HG02884 (cell line): Measurements from ENCODE around the gene TMED5.
"Not testable (repeated sequence)": the region's sequence is repeated elsewhere in the genome, so short reads cannot be mapped to it uniquely, and the experiment has no call there.

Experiments
- ATAC-seq: cut with Tn5 transposase; IDR thresholded peaks from one replicate; pipeline ENCODE4 v1.9.1; 2021; ENCODE audit warnings: mild to moderate bottlenecking, moderate library complexity; ENCODE audit not compliant: unreplicated experiment

TMED5 gene

GRCh38 chr1:93172778-93173177, 7.4 kb downstream of the TMED5 start:
- ATAC-seq = no peak

DNA sequence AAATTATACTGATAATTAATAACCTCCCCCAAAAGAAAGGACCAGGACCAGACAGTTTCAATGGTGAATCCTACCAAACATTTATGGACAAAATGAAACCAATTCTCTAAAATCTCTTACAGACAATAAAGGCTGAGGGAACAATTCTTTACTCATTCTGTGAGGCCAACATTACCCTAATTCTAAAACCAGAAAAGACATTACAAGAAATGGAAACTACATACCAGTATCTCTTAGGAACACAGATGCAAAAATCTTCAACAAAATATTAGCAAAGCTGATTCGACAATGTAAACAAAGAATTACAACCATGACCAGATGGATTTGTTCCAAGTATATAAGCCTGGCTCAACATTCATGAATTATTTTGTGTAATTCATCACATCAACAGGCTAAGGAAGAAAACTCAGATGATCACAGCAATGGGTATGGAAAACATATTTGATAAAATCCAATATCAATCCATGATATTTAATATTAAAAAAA, 8.6 kb downstream of the TMED5 start:
- ATAC-seq = no peak

GRCh38 chr1:93170141-93170678, 10.0 kb downstream of the TMED5 start:
- ATAC-seq = not testable (repeated sequence)

DNA sequence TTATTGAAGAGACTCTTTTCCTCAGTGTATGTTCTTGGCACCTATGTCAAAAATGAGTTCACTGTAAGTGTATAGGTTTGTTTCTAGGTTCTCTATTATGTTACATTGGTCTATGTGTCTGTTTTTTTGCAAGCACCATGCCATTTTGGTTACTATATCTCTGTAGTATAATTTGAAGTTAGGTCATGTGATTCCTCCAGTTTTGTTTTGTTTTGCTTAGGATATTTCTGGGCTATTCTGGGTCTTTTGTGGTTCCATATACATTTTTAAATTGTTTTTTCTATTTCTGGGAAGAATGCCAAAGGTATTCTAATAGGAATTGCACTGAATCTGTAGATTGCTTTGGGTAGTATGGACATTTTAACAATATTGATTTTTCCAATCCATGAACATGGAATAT, 13.2 kb downstream of the TMED5 start:
- no peak for ATAC-seq

- not testable (repeated sequence) for ATAC-seq
Measured at GRCh38 chr1:93165895-93166294, 14.3 kb downstream of the TMED5 start.

- no peak for ATAC-seq
Measured at GRCh38 chr1:93164816-93165215, 15.4 kb downstream of the TMED5 start.

GRCh38 chr1:93163314-93163713, 16.9 kb downstream of the TMED5 start:
- ATAC-seq = not testable (repeated sequence)

DNA sequence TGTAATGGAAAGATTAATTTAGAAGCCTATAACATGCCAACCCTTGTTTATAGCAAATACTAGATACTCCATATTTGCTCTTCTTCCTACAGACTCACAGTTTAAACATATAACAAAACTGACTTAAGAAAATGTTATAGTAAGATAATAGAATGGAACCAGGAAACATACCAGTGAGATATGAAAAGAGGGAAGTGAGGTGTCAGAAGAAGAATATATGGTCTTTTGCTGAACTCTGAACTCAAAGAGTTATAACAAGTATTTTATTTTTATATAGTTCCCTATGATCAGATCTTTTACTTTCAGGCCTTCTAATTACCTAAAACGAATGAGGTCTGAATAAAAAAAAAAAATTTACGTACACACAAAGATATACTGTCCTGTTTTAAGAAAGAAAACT, 20.9 kb downstream of the TMED5 start:
- no peak for ATAC-seq

GRCh38 chr1:93155335-93155734, 24.9 kb downstream of the TMED5 start:
- no peak for ATAC-seq

- ATAC-seq = no peak
Measured at GRCh38 chr1:93154898-93155297, 25.3 kb downstream of the TMED5 start.

- no peak for ATAC-seq
Measured at GRCh38 chr1:93152835-93153234, 27.4 kb downstream of the TMED5 start.

- no peak for ATAC-seq
Measured at GRCh38 chr1:93151474-93151873, 28.7 kb downstream of the TMED5 start.

DNA sequence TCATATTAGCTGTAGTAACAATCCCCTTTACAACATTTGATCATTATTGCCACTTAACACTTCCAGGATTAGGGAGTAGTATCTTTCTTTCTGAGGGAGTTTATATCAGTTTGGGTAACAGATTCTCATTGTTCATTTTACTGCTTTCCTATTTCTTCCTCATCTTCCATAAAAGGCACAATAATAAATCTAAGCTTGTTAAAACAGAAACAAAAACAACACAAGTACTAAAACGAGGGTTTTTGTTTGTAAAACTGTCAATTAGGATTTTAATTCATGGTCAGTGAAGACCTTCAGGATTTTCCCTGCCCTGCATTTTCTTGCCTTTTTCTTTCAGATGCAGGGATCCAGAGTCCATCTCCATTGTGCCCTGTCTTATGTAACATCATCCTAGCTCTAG, 29.5 kb downstream of the TMED5 start:
- ATAC-seq = no peak

- no peak for ATAC-seq
Measured at GRCh38 chr1:93148001-93148400, 32.2 kb downstream of the TMED5 start.

GRCh38 chr1:93143769-93144168, 36.4 kb downstream of the TMED5 start:
- ATAC-seq = no peak

DNA sequence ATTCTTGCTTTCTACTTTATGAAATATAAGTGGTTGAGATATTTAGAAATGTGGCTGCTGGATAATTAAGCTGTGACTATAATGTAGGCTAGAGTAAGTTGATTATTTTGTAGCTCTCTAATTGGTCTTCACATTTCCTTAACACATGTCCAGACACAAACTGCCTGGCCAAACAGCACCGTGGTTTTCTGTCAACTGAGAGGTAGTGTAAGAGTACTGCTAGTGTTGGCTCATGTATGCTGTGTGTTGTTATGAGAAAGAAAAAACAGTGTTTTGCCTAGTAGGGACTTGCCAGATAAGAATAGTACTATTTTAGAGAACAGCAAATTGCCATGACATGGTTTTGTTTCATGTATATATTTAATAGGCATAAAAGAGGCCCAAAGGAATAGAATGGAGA, 37.1 kb downstream of the TMED5 start:
- no peak for ATAC-seq

GRCh38 chr1:93142161-93142560, 38.1 kb downstream of the TMED5 start:
- no peak for ATAC-seq

GRCh38 chr1:93140106-93140505, 40.1 kb downstream of the TMED5 start:
- ATAC-seq = no peak

DNA sequence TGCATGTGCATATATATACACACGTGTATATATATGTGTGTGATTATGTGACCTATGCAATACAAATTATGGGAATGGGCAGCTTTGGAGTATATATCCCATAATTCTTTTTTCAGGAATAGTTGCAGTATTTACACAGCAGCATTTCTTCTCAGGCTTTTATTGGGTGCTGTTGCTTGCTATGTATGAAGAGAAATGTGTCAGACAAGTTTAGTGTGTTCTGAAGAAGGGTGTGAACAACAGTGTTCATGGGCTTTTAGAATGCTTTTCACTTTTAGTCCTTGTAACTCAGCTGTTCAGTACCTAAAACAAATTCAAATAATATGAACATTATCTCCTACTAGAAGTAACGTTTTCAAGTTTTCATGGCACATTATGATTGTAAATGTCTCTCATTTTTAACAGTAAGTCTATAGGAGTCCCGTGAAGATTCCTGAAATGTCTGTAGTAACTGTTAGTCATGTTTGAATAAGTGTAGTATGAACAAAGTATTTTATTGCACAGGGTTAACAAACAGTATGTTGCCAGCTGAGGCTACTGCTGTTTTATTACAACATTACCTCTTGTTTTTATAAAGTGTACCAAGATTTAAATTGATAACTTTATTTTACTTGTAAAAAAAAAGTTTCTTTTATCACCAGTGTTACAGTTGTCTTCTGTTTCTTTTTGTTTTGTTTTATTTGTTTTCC, 42.5 kb downstream of the TMED5 start:
- ATAC-seq = no peak

DNA sequence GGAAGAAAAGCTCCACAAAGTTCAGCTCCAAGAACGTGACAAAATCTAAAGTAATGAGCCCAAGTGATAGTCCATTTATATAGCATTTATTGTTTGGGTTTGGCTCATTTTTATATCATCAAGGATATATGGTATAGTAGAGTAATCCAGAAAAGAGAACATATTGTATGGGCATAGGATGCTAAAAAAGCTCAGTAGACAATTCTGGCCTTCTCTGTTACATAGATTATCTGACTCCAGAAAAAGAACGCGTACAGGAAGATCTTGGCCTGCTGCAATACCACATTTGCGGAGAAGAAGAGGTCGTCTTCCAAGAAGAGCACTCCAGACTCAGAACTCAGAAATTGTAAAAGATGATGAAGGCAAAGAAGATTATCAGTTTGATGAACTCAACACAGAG, 43.8 kb downstream of the TMED5 start:
- no peak for ATAC-seq

GRCh38 chr1:93132638-93133037, 47.6 kb downstream of the TMED5 start:
- ATAC-seq = no peak

DNA sequence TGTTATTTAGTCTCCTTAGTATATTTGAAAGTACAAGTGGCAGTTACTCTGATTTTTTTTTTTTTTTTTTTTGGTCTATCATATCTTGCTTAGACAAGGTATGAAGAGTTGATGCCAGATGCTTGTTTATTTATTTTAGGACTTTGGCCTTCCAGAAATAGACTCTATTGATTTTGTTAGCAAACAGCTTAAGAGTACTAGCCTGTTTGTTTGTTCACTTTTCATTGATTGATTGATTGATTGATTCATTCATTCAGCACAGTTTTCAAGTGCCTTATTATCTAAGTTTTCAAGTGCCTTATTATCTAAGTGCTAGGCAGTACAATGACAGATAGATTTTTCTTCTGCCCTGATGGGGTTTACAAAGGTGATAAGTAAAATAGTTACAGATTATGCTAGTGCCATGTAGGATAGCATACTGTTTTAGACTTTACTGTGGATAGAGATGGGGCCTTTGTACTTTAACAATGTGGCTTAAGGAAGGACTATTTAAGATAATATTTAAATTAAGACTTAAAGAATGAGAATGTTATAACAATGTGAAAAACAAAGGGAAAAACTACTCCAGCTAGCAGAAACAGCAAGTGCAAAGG, 50.6 kb downstream of the TMED5 start:
- ATAC-seq = no peak
